NCI-H2227 treated with DMSO at 0.1 percent for 48 hours (cell line): ENCODE measurements around the gene ZNF587.
"Not testable (repeated sequence)": the region's sequence is repeated elsewhere in the genome, so short reads cannot be mapped to it uniquely, and the experiment has no call there.

Source experiments
- DNase-seq: peaks from one replicate; lab custom pipeline; 2025; lab: John Stamatoyannopoulos, UW

ZNF587 gene

DNA sequence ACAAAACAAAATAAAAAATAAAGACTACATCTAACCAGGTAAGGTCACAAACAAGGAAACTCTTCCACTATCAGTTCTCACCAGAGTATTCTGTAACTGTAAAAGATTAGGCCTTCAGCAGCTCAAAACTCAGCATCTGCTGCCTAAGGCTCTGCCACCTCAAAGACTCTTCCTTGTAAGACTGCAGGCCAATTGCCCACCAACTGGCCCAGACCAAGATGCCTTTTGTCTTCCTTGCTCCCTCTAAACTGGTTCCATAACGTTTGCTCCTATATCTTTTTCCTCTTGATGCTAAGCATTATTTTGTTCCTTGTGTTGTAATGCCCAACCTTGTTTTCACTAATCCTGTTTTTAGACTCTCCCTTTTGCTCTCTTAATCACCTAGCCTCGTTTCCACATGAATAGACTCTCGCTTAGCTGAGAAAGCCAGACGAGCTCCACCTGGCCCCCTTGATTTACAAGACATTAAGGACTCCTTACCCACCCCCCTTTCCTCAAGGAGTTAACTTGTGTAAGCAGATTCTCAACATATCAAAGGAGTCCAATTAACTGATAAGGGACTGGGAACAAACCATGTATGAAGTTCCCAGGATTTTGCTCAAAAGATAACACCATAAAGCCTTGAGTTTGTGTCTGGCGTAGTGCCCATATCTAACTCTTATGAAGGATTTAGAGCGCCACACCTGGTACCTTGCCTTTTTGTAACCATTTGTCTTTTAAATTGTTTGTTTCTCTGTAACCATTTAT lies 37.7 kb downstream of the ZNF587 start:
- DNase-seq, result no peak

DNA sequence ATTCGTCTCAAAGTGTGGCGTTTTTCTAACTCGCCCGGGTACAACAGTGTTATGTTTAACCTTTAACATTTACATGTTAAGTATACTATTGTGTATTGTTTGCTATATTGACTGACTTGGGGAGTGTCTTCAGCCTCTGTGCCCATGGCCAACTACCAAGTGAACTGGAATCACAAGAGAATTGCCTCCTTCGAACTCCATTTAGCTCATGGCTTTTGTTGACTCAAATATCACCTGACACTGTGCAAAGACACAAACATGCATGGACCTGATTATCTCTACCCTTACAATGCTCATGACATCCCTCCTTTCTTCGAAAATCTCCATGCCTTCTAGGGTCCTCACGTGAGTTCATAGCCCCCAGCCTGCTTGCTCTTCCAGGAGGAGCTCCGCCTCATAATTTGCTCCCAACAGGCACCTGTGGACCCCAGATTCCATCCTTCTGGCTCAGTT lies 38.5 kb downstream of the ZNF587 start:
- DNase-seq, result no peak

DNA sequence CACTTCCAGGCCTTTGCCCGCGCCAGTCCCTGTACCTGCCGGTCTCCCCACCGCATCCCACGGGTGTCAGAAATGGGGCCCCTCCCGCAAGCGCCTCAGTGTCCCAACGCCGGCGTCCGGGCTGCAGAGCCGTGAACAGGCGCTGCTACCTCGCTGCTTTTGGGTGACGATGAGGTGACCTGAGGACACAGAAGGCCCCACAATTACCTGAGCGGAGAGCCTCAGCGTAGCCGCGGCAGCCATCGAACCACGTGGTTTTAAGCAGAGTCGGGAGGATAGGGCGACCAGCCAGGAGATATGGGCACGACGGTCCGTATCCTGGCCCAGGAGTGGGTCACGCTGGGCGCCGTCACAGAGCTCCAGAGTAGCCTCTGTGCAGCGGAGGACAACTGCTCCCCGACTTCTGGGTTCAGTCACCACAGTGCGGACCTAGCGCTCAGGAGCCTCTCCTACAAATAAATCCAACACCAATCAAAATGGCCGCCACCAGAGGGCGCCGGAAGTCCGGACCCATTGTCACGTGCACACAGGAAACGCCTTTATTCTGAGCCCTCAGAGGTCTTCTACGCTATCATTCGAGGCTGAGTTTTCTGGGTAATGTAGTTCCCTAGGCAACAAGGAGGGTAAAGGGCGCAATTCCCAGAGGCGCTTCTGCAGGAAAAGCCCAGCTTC lies 39.0 kb downstream of the ZNF587 start, which contains the start of gene ZNF814:
ZNF814 (minus strand) TSS at position 478 of the 672 bp plus-strand sequence; CDS start at position 243, 235 bp downstream.
- DNase-seq, result no peak

DNA sequence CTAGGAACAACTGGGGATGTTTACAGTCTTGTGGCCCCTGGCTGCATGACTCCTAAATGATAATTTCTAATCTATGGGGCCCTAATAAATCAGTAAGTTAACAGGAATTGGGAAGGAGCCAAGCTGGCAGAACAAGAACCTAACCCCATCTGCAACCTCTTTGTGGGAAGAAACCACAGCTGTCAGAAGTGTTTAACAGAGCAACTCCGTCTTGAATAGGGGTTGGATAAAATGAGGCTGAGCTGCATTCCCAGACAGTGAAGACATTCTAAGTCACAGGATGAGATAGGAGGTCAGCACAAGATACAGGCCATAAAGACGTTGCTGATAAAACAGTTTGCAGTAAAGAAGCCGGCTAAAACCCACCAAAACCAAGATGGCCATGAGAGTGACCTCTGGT lies 41.0 kb downstream of the ZNF587 start:
- not testable (repeated sequence) for DNase-seq

DNA sequence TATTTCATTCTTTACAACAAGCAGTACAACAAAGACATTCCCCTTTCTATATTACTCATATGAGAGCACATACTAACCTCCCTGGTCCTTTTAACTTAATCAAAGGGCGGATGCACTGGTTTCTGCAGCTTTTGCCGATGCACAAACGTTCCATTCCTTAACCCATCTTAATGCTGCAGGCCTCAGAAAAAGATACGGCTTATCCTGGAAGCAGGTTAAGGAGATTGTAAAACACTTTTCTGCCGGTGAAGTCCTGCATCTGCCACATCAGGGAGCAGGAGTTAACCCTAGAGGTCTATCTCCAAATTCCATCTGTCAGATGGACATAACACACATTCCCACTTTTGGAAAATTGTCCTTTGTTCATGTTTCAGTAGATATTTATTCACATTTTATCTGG lies 50.7 kb downstream of the ZNF587 start:
- DNase-seq, result no peak

DNA sequence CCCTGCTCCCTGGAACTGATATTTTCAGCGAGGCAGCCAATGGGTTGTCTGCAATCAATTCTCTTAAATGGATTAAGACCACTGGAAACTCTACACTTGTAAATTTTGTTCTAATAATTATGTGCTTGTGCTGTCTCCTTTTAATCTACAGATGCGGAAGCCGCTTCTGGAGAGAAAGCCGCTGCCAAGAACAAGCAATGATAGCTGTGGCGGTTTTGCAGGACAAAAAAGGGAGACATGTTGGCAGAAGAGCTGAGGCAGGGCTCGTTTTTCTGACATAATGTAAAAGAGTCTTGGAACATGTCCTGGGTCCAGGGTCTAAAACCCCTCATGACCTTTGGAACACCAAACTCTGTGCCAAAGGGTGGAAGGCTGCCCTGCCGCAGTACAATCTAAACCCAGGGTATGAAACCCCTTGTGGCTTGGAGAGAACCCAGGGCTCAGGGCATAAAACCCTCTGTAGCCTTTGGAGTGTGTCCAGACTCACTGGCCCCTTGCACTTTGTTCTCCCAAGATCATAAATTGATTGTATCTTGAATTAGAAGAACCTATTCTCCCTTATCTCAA lies 54.0 kb downstream of the ZNF587 start:
- DNase-seq, result no peak

DNA sequence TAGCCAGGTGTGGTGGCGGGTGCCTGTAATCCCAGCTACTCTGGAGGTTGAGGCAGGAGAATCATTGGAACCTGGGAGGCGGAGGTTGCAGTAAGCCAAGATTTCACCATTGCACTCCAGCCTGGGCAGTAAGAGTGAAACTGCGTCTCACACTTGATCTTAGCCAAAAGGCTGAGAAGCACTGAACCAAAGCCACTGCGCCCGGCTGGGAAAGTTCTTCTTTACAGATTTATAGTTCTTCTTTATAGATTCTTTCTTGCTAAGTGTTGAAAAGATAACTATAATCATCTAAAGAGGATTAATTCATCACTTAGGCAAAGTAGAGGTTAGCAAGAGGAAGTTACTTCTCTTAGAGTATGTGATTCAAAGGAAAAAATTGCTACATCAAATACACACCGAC lies 55.6 kb downstream of the ZNF587 start:
- DNase-seq, result no peak

DNA sequence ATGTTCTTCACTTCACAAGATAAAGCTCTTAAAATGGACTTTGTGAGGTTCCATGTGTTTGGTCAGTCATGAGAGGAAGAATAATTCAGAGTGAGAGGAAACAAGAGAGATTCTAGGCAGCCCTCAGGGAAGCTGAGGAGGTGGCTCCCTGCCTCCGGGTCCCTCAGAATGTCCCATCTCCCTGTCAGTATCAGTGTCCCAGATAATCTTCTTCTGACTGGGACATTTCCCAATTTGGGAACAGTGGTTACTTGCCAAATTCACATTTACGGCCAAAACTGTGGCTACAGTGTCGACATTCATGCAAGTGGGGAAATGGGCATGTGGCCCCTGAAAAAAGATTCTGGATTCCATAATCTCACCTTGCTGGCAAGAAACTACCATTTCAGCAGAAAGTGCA lies 57.7 kb downstream of the ZNF587 start:
- DNase-seq, result no peak

DNA sequence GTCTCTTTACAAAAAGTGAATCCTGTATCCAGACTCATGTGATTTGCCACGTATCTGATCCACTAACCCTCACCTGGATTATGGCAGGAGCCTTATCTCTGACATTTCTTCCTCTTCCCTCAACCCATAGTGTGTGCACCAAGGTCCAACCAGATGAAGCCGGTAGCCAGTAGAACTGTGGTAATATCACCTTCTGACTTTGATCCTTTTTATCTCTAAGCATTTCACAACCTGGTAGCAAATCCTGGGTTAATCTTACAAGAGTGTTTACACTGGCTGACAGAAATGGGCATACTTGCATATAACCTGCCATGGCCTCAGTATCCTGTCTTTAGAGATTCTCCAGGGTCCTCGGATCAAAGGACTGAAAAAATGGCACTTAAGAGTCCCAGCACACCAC lies 64.9 kb downstream of the ZNF587 start:
- no peak for DNase-seq
